Effector CD4-positive, alpha-beta T cell (primary cell): Measurements from ENCODE around the gene LRRC31.
A peak's percentile ranks its signal among the peaks of the same experiment; 100 is the strongest.

ENCODE experiments used
- DNase-seq: peaks from one replicate; pipeline ENCODE4 v3.0.0-alpha.2; 2020

LRRC31 gene

GRCh38 chr3:169861871-169862270, 7.9 kb downstream of the LRRC31 start:
- DNase-seq, result no peak

- no peak for DNase-seq
These were observed 11.9 kb downstream of the LRRC31 start for GRCh38 chr3:169857811-169858210.

- no peak for DNase-seq
These were observed 14.2 kb downstream of the LRRC31 start for GRCh38 chr3:169855514-169855913.

- DNase-seq, result no peak
These were observed 19.1 kb downstream of the LRRC31 start for GRCh38 chr3:169850618-169851017.

GRCh38 chr3:169848741-169849140, 21.0 kb downstream of the LRRC31 start:
- no peak for DNase-seq

GRCh38 chr3:169847896-169848295, 21.8 kb downstream of the LRRC31 start:
- DNase-seq, result no peak

- no peak for DNase-seq
These were observed 23.1 kb downstream of the LRRC31 start for GRCh38 chr3:169846458-169847193.

GRCh38 chr3:169842960-169843359, 26.8 kb downstream of the LRRC31 start:
- no peak for DNase-seq

- DNase-seq, result no peak
These were observed 28.6 kb downstream of the LRRC31 start for GRCh38 chr3:169841171-169841570.

GRCh38 chr3:169838511-169839030, 31.2 kb downstream of the LRRC31 start:
- DNase-seq, result no peak

GRCh38 chr3:169836942-169837275, 32.8 kb downstream of the LRRC31 start:
- DNase-seq, result no peak

GRCh38 chr3:169836078-169836941, 33.4 kb downstream of the LRRC31 start:
- no peak for DNase-seq

GRCh38 chr3:169835533-169835932, 34.2 kb downstream of the LRRC31 start:
- no peak for DNase-seq

GRCh38 chr3:169827712-169828111, 42.0 kb downstream of the LRRC31 start:
- no peak for DNase-seq

GRCh38 chr3:169825316-169825715, 44.4 kb downstream of the LRRC31 start:
- DNase-seq, result no peak

GRCh38 chr3:169822983-169823382, 46.8 kb downstream of the LRRC31 start:
- no peak for DNase-seq

- DNase-seq, result no peak
These were observed 47.2 kb downstream of the LRRC31 start for GRCh38 chr3:169822540-169822939.

- no peak for DNase-seq
These were observed 47.6 kb downstream of the LRRC31 start for GRCh38 chr3:169822091-169822490.

- no peak for DNase-seq
These were observed 51.4 kb downstream of the LRRC31 start for GRCh38 chr3:169818316-169818715.

GRCh38 chr3:169815590-169816150, 54.1 kb downstream of the LRRC31 start:
- no peak for DNase-seq

GRCh38 chr3:169813757-169814517, 55.8 kb downstream of the LRRC31 start:
- DNase-seq, result peak; percentile 60

- DNase-seq, result no peak
These were observed 56.5 kb downstream of the LRRC31 start for GRCh38 chr3:169813278-169813677.
